HepG2 (cell line): ENCODE measurements around the gene ZDHHC14. TPM values are rescaled to one million over a fixed set of nuclear protein-coding genes. Genes with fewer than 3 reads are reported as not detected.

ENCODE experiments used
- ATAC-seq: fragments of 200-7000 bp; cut with Tn5 transposase; 3 replicates; pipeline ENCODE4 v1.9.1; 2020; ENCODE audit warnings: mild to moderate bottlenecking, moderate library complexity
- BruUV-seq: library from RNA; stranded (reverse); fragments of 400-500 nt; replicated peaks from 2 replicates; lab custom pipeline; 2021; lab: Mats Ljungman, UMichigan
- CTCF ChIA-PET: fragments of 300-600 bp; formaldehyde crosslinking; extraction: SDS; loops from one replicate; lab custom pipeline; 2021; ENCODE audit warnings: low total read pairs, inconsistent platforms, low intra/inter-chr PET ratio; lab: Yijun Ruan, JAX
- POLR2A ChIA-PET: fragments of 350-600 bp; sonication (Branson Sonifier 250); formaldehyde crosslinking; loops from one replicate; lab custom pipeline; 2020; ENCODE audit warnings: antibody characterized with exemption, inconsistent platforms; lab: Yijun Ruan, JAX
- DNase-seq: peaks from one replicate; pipeline ENCODE4 v3.0.0-alpha.2; 2015; ENCODE audit warnings: low spot score
- FAIRE-seq: peaks from 3 replicates; lab custom pipeline; 2011; peaks lifted over from hg19 to GRCh38; lab: Jason Lieb, UNC
- H2AFZ ChIP-seq: one replicate; pipeline ENCODE4 v1.6.1; 2011; ENCODE audit warnings: low read length, inconsistent platforms
- H3K27ac ChIP-seq: fragments of 300-600 bp; 3 replicates; pipeline ENCODE4 v1.8.0; 2011; ENCODE audit warnings: mixed run types, mild to moderate bottlenecking, mixed read lengths, low read length, inconsistent platforms; ENCODE audit not compliant: insufficient read depth; ENCODE audit errors: extremely low read length
- H3K27me3 ChIP-seq, 2 experiments: fragments of 200-600 bp in 1 of 2; 2 replicates in 1 of 2; 3 replicates in 1 of 2; pipeline versions ENCODE4 v1.6.0 to v1.8.0; 2011; ENCODE audit warnings: low read length in 2 of 2, mild to moderate bottlenecking in 2 of 2, moderate library complexity in 2 of 2, inconsistent platforms in 1 of 2; ENCODE audit not compliant: insufficient read depth in 2 of 2, control insufficient read depth in 1 of 2
- H3K36me3 ChIP-seq, 2 experiments: fragments of 200-600 bp in 1 of 2; replicated peaks in 1 of 2; 2 replicates in 1 of 2; 3 replicates in 1 of 2; pipeline versions ENCODE4 v1.5.1 to v1.8.0; 2011; ENCODE audit warnings: low read length in 2 of 2, inconsistent platforms in 1 of 2; ENCODE audit not compliant: insufficient read depth in 2 of 2, control insufficient read depth in 1 of 2
- H3K4me1 ChIP-seq: 2 replicates; pipeline ENCODE4 v1.5.1; 2012; ENCODE audit warnings: low read length, inconsistent platforms; ENCODE audit not compliant: insufficient read depth
- H3K4me2 ChIP-seq: 2 replicates; pipeline ENCODE4 v1.6.0; 2011; ENCODE audit warnings: low read depth, low read length, inconsistent platforms
- H3K4me3 ChIP-seq, 3 experiments: fragments of 200-600 bp in 1 of 3; sonication (generic), shearing (Covaris generic) in 1 of 3; replicated peaks in 1 of 3; 2 replicates each; pipeline ENCODE4 v1.5.1; 2011 to 2016; ENCODE audit warnings: low read length in 3 of 3, inconsistent platforms in 2 of 3, low read depth in 2 of 3, mild to moderate bottlenecking in 2 of 3, control low read depth in 1 of 3, mixed read lengths in 1 of 3; ENCODE audit not compliant: insufficient read depth in 1 of 3
- H3K79me2 ChIP-seq: one replicate; pipeline ENCODE4 v1.6.1; 2011; ENCODE audit warnings: low read length, inconsistent platforms; ENCODE audit not compliant: insufficient read depth
- H3K9ac ChIP-seq: 2 replicates; pipeline ENCODE4 v1.6.0; 2011; ENCODE audit warnings: mild to moderate bottlenecking, low read depth, low read length, inconsistent platforms; ENCODE audit not compliant: insufficient read depth
- H3K9me3 ChIP-seq: 2 replicates; pipeline ENCODE4 v1.5.1; 2012; ENCODE audit warnings: mild to moderate bottlenecking, low read length
- H4K20me1 ChIP-seq: 2 replicates; pipeline ENCODE4 v1.6.0; 2011; ENCODE audit warnings: inconsistent platforms, mild to moderate bottlenecking, low read length, moderate library complexity; ENCODE audit not compliant: insufficient read depth
- ATRX ChIP-seq: sonication (generic); formaldehyde crosslinking; IDR thresholded peaks from 2 replicates; pipeline ENCODE4 v1.4.0; 2020; ENCODE audit warnings: missing genetic modification reagents, borderline replicate concordance
- GATA4 ChIP-seq: sonication (generic); IDR thresholded peaks from 2 replicates; pipeline ENCODE4 v1.6.1; 2016; ENCODE audit warnings: antibody characterized with exemption, low read depth, borderline replicate concordance
- HNF4G ChIP-seq, 2 experiments: sonication (generic) in 1 of 2; formaldehyde crosslinking in 1 of 2; IDR thresholded peaks; 2 replicates each; pipeline versions ENCODE4 v1.4.0 to v1.6.1; 2011 to 2020; ENCODE audit warnings: borderline replicate concordance in 2 of 2, low read depth in 2 of 2, mild to moderate bottlenecking in 2 of 2, low read length in 1 of 2, missing genetic modification reagents in 1 of 2, moderate library complexity in 1 of 2
- NKX3-1 ChIP-seq: sonication (generic); formaldehyde crosslinking; IDR thresholded peaks from 2 replicates; pipeline ENCODE4 v1.5.0; 2020; ENCODE audit warnings: missing genetic modification reagents
- PCBP1 ChIP-seq: fragments of 200-400 bp; formaldehyde crosslinking; IDR thresholded peaks from 2 replicates; pipeline ENCODE4 v1.6.1; 2017; ENCODE audit warnings: mild to moderate bottlenecking, low read depth, low read length, borderline replicate concordance
- RAD51 ChIP-seq: fragments of 450-650 bp; IDR thresholded peaks from 2 replicates; pipeline ENCODE4 v1.6.1; 2016; ENCODE audit warnings: borderline replicate concordance
- RBM39 ChIP-seq: fragments of 200-400 bp; formaldehyde crosslinking; IDR thresholded peaks from one replicate; pipeline ENCODE4 v1.6.1; 2018; ENCODE audit warnings: antibody characterized with exemption, mild to moderate bottlenecking, low read depth, low read length; ENCODE audit not compliant: poor library complexity, severe bottlenecking
- RFX1 ChIP-seq: fragments of 450-650 bp; IDR thresholded peaks from 2 replicates; pipeline ENCODE4 v1.6.1; 2017
- SP1 ChIP-seq, 2 experiments: fragments of 450-650 bp in 1 of 2; sonication (generic) in 1 of 2; formaldehyde crosslinking in 1 of 2; IDR thresholded peaks; 2 replicates each; pipeline versions ENCODE4 v1.4.0 to v1.6.1; 2016 to 2020; ENCODE audit warnings: missing genetic modification reagents in 1 of 2
- ZNF180 ChIP-seq: sonication (generic); formaldehyde crosslinking; IDR thresholded peaks from 2 replicates; pipeline ENCODE4 v1.4.0; 2020; ENCODE audit warnings: low read depth, missing genetic modification reagents, borderline replicate concordance
- ZNF253 ChIP-seq: sonication (generic); formaldehyde crosslinking; IDR thresholded peaks from 2 replicates; pipeline ENCODE4 v1.8.0; 2022; ENCODE audit warnings: mild to moderate bottlenecking, missing genetic modification reagents, borderline replicate concordance
- ZNF841 ChIP-seq: sonication (generic); formaldehyde crosslinking; IDR thresholded peaks from 2 replicates; pipeline ENCODE4 v1.8.1; 2023; ENCODE audit warnings: missing genetic modification reagents, borderline replicate concordance
- ZSCAN22 ChIP-seq: sonication (generic); formaldehyde crosslinking; IDR thresholded peaks from 2 replicates; pipeline ENCODE4 v1.4.0; 2020; ENCODE audit warnings: mild to moderate bottlenecking, missing genetic modification reagents
- WGBS: methylation state at CpG from one replicate; pipeline ENCODE4 v1.1.6; 2017; ENCODE audit warnings: low lambda C conversion rate; 5-methylcytosine and 5-hydroxymethylcytosine counted together
- in situ Hi-C: cut with HindIII; loops from 2 replicates; pipeline ENCODE4 v1.10.0; 2017; ENCODE audit warnings: low pct_unique_long_range_greater_than_20kb; ENCODE audit not compliant: extremely low pct_ligation_motif_present
- intact Hi-C: fragments of 100-400 bp; cut with micrococcal nuclease; formaldehyde crosslinking; loops from one replicate; pipeline ENCODE4 v1.10.0; 2022; ENCODE audit not compliant: unreplicated experiment
- polyA plus RNA-seq, 8 experiments: library from polyadenylated mRNA; depleted of rRNA in 3 of 8; stranded (reverse) in 7 of 8; unstranded in 1 of 8; fragments of >200 nt; fragmentation: Illumina TruSeq in 4 of 8; extraction: Trizol in 4 of 8; gene quantifications; 2 replicates each; pipeline versions ENCODE4 v1.2.1 to v1.2.3, GENCODE V29; 2011 to 2016; ENCODE audit warnings: low read depth in 4 of 8, missing spikeins in 1 of 8, mixed read lengths in 1 of 8; ENCODE audit not compliant: insufficient read depth in 1 of 8
- total RNA-seq, 5 experiments: library from RNA; depleted of rRNA; stranded (reverse); fragments of >200 nt; fragmentation: Illumina TruSeq; extraction: Trizol; gene quantifications; 2 replicates each; pipeline ENCODE4 v1.2.3, GENCODE V29; 2016; ENCODE audit warnings: low read depth in 1 of 5
- TF ChIP-seq, protein P1 (sequence below): sonication (generic); formaldehyde crosslinking; IDR thresholded peaks from 2 replicates; pipeline ENCODE4 v1.8.0; 2022; ENCODE audit warnings: mild to moderate bottlenecking, missing genetic modification reagents, moderate library complexity
- TF ChIP-seq, protein P2 (sequence below): sonication (generic); formaldehyde crosslinking; IDR thresholded peaks from 2 replicates; pipeline ENCODE4 v1.8.1; 2023; ENCODE audit warnings: mild to moderate bottlenecking, missing genetic modification reagents
- TF ChIP-seq, protein P3 (sequence below), 2 experiments: sonication (generic) in 1 of 2; formaldehyde crosslinking in 1 of 2; IDR thresholded peaks; 2 replicates each; pipeline versions ENCODE4 v1.4.0 to v1.6.1; 2018 to 2020; ENCODE audit warnings: missing genetic modification reagents in 2 of 2, borderline replicate concordance in 1 of 2, low read depth in 1 of 2, mild to moderate bottlenecking in 1 of 2, missing biosample characterization in 1 of 2
- TF ChIP-seq, protein P4 (sequence below): IDR thresholded peaks from 2 replicates; pipeline ENCODE4 v1.6.1; 2016; ENCODE audit warnings: low read depth

Gene ZDHHC14
- total and polyA plus RNA-seq, 2 of the 13 experiments (the other 11 are each of a cell fraction or from before 2014, with no cell fraction given): 3.7 to 9.5 TPM

DNA sequence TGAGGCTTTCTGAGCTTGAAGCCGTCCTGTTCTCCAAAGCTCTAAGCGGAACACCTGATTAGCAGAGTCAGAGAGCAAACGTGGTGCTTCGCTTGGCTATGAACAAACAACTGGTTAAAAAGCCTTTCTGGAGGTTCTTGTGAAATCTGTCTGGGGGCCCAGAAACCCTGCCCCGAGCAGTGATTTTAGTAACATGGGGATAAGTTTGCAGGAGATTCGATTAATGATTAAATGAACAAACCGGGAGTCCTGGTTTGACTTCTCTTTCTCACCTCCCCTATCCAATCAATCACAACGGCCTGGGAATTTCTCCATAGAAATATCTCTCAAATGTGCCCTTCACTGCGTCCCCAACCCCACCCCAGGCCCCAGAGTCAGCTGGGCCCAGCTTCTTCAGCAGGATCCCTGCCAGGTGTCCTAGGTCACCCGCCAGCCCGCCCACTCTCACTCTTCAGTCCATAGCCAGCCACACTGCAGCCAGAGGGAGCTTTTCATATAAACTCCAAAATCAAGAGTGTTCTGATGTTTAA, 43.6 kb downstream of the ZDHHC14 start:
- H3K27me3 ChIP-seq: no peaks in the 10 kb centered on the region
- ATAC-seq (peak; percentile 87), DNase-seq (peak; percentile 86), FAIRE-seq (peak; percentile 91)
- BruUV-seq: no TSS peak
- in situ Hi-C loops (no loop called here), intact Hi-C loops (no loop called here)
- H3K27ac ChIP-seq: peak overlapping the region; percentile 56
- ChIA-PET POLR2A (interaction anchor here (1.0 to 1.8 kb wide), 8 partner anchors 10 to 759 kb away, joined by 3 to 13 read pairs (median 3); no protein-coding TSS in a partner anchor), CTCF (interaction anchor here (0.9 kb wide), 1 partner anchor 173 kb away, joined by 3 read pairs; no protein-coding TSS in a partner anchor)
- peak overlapping the region; percentile 58 for H2AFZ ChIP-seq
- peak overlapping the region; percentile 17 to 44 (median 24); a peak in 5 of 6 replicates for H3K4me3 ChIP-seq
- H3K4me2 ChIP-seq: peak overlapping the region; percentile 75
- H4K20me1 ChIP-seq: no peaks in the 10 kb centered on the region
- H3K4me1 ChIP-seq: peaks cover 25% of the 10 kb centered on the region
- H3K79me2 ChIP-seq: no peaks in the 10 kb centered on the region
- H3K9me3 ChIP-seq: no peaks in the 10 kb centered on the region
- H3K9ac ChIP-seq: peak overlapping the region; percentile 20; the same call in 1 of the 2 replicates
- no peaks in the 10 kb centered on the region for H3K36me3 ChIP-seq
- WGBS: 2% methylated on average over 11 of the region's 11 CpGs
- TF ChIP-seq RFX1 (no peak), NKX3-1 (CRISPR knock-in tag) (no peak), GATA4 (no peak), ZNF841 (CRISPR knock-in tag) (no peak), HNF4G (IDR thresholded peaks at IDR 0.05; ENCODE audit: borderline replicate concordance, low read depth, low read length) (peak; percentile 35; the same call in 1 of the 2 replicates), HNF4G (CRISPR knock-in tag; IDR thresholded peaks at IDR 0.05; ENCODE audit: borderline replicate concordance, low read depth) (no peak), ZSCAN22 (CRISPR knock-in tag) (no peak), SP1 (IDR thresholded peaks at IDR 0.05) (no peak), SP1 (CRISPR knock-in tag; IDR thresholded peaks at IDR 0.05) (no peak), ATRX (no peak), ZNF180 (no peak), RAD51 (no peak), RBM39 (no peak), ZNF253 (no peak), PCBP1 (no peak)
- TF ChIP-seq, protein P1, sequence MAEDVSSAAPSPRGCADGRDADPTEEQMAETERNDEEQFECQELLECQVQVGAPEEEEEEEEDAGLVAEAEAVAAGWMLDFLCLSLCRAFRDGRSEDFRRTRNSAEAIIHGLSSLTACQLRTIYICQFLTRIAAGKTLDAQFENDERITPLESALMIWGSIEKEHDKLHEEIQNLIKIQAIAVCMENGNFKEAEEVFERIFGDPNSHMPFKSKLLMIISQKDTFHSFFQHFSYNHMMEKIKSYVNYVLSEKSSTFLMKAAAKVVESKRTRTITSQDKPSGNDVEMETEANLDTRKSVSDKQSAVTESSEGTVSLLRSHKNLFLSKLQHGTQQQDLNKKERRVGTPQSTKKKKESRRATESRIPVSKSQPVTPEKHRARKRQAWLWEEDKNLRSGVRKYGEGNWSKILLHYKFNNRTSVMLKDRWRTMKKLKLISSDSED (CRISPR knock-in tag): no peak
- TF ChIP-seq, protein P2, sequence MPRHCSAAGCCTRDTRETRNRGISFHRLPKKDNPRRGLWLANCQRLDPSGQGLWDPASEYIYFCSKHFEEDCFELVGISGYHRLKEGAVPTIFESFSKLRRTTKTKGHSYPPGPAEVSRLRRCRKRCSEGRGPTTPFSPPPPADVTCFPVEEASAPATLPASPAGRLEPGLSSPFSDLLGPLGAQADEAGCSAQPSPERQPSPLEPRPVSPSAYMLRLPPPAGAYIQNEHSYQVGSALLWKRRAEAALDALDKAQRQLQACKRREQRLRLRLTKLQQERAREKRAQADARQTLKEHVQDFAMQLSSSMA (CRISPR knock-in tag): no peak
- TF ChIP-seq, protein P3, sequence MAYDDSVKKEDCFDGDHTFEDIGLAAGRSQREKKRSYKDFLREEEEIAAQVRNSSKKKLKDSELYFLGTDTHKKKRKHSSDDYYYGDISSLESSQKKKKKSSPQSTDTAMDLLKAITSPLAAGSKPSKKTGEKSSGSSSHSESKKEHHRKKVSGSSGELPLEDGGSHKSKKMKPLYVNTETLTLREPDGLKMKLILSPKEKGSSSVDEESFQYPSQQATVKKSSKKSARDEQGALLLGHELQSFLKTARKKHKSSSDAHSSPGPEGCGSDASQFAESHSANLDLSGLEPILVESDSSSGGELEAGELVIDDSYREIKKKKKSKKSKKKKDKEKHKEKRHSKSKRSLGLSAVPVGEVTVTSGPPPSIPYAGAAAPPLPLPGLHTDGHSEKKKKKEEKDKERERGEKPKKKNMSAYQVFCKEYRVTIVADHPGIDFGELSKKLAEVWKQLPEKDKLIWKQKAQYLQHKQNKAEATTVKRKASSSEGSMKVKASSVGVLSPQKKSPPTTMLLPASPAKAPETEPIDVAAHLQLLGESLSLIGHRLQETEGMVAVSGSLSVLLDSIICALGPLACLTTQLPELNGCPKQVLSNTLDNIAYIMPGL (CRISPR knock-in tag; IDR thresholded peaks at IDR 0.05; ENCODE audit: borderline replicate concordance in 1 of 2, low read depth in 1 of 2): no peak
- TF ChIP-seq, protein P4, sequence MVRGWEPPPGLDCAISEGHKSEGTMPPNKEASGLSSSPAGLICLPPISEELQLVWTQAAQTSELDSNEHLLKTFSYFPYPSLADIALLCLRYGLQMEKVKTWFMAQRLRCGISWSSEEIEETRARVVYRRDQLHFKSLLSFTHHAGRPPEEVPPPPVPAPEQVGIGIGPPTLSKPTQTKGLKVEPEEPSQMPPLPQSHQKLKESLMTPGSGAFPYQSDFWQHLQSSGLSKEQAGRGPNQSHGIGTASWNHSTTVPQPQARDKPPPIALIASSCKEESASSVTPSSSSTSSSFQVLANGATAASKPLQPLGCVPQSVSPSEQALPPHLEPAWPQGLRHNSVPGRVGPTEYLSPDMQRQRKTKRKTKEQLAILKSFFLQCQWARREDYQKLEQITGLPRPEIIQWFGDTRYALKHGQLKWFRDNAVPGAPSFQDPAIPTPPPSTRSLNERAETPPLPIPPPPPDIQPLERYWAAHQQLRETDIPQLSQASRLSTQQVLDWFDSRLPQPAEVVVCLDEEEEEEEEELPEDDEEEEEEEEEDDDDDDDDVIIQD (CRISPR knock-in tag): 0 out of 2 replicates have a peak, but pooled peaks have one; percentile 35
